Esophagus squamous epithelium (tissue), 4 donors: ENCODE data around the gene IGLL5.

Source experiments
- POLR2A ChIP-seq, 4 donors: fragments of 450-650 bp; IDR thresholded peaks; one replicate each; pipeline ENCODE4 v1.6.1; 2017; ENCODE audit warnings: antibody characterized with exemption in 4 of 4, mild to moderate bottlenecking in 4 of 4, moderate library complexity in 3 of 4
- TF ChIP-seq, protein P1 (sequence below), 6 experiments: fragments of 450-650 bp in 4 of 6; fragments of 200-600 bp in 2 of 6; sonication (generic) in 2 of 6; IDR thresholded peaks; one replicate each; pipeline ENCODE4 v1.5.1; 2016 to 2019; ENCODE audit warnings: antibody characterized with exemption in 6 of 6, mild to moderate bottlenecking in 4 of 6, moderate library complexity in 4 of 6

DNA sequence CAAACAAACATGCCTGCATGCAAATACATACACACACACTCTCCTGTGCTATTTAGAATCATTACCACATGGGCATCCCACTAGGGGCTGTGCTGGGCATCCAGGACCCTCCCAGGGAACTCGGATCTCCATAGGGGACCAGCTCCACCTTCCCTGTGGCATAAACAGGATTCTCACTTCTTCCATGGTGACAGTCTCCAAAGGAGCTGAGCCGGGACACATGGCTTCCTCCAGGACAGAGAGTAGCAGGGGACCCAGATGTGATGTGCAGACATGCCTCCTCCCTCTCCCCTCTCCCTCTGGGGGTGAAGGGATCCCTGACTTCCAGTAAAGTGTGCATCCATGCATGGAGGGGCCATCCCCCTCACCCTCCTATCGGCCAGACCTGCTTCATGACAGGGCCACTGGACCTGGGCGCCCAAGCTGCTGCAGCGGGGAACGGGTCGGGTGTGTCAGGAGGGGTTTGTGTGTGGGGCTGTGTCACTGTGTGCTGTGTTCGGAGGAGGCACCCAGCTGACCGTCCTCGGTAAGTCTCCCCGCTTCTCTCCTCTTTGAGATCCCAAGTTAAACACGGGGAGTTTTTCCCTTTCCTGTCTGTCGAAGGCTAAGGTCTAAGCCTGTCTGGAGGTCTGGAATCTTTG is 33.4 kb downstream of the IGLL5 start:
- TF ChIP-seq, protein P1, sequence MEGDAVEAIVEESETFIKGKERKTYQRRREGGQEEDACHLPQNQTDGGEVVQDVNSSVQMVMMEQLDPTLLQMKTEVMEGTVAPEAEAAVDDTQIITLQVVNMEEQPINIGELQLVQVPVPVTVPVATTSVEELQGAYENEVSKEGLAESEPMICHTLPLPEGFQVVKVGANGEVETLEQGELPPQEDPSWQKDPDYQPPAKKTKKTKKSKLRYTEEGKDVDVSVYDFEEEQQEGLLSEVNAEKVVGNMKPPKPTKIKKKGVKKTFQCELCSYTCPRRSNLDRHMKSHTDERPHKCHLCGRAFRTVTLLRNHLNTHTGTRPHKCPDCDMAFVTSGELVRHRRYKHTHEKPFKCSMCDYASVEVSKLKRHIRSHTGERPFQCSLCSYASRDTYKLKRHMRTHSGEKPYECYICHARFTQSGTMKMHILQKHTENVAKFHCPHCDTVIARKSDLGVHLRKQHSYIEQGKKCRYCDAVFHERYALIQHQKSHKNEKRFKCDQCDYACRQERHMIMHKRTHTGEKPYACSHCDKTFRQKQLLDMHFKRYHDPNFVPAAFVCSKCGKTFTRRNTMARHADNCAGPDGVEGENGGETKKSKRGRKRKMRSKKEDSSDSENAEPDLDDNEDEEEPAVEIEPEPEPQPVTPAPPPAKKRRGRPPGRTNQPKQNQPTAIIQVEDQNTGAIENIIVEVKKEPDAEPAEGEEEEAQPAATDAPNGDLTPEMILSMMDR (IDR thresholded peaks at IDR 0.05) = no peak
- no peak for TF ChIP-seq POLR2A (IDR thresholded peaks at IDR 0.05)
